Measurements from ENCODE around the gene RAB35.

Gene RAB35

DNA sequence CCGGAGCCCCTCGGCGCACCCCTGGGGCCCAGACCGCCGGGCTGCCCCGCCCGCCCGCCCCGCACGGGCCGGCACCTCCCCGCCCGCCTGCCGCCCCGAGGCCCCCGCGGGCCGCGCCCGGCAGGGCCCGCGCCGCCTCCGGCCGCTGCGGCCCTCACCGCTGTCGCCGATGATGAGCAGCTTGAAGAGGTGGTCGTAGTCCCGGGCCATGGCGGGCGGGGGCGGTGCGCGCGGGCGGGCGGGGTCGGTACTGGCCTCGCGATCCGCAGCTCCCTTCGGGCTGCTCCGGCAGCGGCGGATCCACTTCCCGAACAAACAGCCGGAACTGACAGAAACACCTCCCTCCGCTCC lies at the start of gene RAB35:
Gene RAB35 (minus strand): TSS at position 313 of the 351 bp plus-strand sequence. CDS start 103 bp downstream, at position 210.
- no peak for DNase-seq

DNA sequence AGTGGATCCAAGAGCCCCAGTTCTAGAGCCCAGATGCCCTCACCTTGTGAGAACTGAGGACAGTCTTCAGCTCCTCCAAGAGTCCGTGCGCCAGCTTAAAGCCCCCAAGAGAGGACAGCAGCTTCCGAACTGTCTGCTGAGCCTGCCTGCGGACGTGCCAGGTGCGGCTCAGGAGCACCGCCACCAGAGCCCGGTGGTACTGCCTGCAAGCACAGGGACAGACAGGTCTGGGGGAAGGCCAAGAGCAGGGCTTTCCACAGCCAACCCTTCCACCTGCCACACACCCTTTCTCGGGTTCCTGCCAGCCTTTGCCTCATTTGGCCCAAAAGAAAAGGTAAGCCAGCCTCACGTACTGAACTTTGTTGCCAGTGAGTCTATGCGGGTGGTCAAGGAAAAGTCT lies 47.7 kb upstream of the RAB35 start:
- DNase-seq = no peak

DNA sequence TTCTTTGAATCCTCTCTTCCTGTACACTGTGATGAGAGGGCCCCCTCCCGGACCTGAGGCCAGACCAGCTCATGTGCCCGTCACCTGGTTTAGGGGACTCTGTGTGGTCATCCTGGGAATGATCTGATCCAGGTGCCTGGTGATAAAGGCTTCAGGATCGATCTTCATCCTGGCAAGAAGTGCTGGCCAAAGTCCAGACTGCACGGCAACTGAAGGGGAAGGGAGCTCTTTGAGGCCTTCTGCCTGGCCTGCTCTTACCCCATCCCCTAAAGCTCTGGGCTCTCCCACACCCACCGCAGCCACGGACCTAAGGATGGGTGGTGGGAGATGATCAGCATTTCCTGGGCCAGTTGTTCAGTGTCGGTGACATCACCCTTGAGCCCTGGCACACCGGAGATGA lies 46.2 kb upstream of the RAB35 start:
- DNase-seq = no peak

DNA sequence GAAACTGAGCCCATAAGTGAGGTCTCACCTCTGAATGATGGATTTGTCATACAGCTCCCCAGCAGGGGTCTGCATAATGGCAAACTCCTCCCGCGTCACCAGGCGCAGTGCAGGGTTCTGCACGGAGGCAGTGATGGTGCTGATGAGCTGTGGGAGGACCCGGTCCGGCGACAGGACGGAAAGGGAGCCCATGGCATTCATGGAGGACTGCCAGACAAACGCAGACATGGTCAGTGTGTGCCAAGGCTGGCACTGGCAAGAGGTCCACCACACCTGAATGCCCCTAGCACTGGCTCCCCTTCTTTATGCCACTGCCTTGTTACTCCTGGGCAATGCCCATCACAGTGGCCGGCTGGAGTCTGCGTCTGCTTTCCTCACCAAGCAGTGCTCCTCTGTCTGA lies 45.3 kb upstream of the RAB35 start:
- DNase-seq = no peak

DNA sequence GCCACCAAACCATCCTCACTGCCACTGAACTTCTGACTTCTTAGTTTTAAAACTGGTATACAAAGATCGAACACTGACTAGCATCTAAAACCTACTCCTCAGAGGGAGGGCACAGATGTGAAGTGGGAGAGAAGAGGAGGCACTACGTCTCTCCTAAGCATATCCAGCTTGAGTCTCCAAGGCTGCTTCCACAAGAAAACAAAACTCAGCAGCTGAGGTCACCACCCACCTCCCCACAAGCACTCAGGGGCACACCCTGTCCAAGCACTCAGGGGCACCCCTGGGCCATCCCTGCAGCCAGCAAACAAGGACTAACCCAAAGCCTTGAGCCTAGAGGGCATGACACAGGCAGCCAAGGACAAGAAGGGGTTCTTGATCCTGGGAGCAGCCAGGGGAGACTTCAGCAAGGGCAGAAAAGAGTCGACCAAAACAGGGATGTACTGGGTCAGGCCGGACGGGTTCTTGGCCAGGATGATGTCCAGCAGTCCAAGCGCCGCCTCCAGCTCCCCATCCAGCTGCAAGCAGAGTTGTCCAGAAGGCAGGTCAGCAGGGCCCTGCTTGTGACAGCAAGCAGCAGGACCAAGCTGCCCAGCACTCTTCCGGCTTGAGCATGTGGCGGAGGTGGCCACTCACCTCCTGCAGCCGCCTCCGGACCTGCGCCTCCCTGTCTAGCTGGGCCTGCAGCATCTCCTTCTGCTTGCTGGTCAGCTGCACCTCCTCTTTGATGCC lies 43.1 kb upstream of the RAB35 start:
- no peak for DNase-seq

DNA sequence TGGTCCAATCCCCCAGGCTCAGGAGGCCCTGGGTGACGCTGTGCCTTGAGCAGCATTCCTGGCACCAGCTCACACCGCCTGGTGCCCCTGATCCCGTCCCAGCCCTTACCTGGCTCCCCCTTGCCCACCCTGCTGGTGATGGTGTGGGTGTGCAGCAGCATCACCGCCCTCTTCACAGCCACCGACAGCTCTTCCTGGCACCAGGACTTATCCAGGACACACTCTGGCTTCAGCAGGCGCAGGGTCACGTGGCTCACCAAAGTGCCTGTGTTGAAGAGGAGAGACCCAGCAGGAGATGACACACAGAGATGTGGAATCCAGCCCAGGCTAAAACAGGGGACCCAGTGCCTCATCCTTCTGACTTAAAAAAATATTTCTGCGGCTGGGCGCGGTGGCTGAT lies 41.8 kb upstream of the RAB35 start:
- DNase-seq = no peak

DNA sequence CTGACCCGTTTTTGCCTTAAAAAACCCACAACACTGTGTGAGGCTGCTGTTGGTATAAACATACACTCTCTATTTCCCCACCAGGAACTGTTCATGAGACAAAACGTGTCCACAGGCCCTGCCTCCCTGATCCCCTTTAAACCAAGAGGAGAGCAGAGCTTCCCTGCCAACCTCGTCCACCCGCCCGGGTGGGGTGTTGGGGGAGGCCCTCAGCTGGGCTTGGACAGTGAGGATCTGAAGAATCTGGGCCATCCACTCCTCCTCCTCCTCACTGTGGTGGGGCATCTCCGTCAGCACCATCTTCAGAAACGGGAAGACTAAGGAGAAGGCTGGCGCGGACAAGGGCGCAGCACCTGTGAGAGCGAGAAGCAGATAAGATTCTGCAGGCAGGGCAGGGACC lies 41.1 kb upstream of the RAB35 start:
- no peak for DNase-seq

DNA sequence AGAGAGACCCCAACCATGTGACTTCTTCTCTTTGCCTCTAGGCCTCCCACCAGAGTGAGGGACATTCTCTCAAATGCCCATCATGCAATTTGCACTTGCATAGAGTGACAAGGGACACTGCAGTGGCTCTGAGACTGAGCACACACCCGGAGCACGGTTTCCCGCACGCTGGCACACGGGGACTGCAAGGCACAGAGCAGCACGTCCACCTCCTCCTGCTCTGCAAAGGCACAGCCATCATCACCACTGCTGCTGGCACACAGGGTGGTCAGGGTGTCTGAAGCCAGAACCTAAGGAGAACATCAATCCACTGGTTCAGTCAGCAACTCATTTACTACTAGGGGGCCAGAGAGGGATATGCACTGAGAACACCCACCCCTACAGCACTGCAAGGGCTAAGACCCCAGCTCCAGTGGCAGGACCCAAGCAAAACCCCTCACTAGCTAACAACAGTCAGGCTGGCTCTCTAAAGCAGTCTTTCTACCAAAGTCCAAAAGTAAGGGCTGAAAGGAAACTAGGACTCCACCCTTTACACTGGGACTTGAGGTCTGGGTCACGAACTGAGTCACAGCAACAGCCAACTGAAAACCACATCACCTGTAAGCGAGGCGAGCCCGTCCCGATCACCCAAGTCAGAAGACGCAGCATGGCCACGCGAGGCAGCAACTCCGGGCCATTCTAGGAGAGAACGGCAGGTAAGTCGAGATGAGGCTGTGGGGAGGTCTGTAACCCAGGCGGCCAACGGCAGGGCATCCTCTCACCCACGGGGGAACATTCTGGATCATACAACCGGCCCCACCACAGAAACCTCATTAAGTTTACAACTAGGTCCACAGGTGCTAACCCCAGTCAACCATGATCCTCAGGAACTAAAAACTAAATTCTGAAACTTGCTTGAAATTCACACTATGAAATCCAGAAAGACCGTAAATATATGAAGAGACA lies 40.0 kb upstream of the RAB35 start:
- DNase-seq = no peak

DNA sequence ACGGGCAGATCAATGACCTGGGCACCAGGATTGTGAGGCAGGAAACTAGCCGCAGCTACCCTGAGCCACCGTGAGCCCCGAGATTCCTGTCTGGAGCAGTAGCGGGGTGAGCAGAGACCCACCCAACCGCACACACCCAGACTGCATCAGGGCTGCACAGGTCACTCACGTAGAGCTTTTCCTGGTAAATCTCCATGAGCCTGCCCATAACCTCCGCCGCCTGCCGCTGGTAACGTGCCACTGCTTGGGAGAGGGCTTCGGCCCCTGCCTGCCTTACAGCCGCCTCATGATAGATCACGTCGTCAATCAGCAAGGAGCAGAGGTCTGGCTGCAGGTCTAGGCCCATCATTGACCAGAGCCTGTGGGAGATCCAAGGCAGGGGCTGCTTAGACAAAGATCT lies 38.5 kb upstream of the RAB35 start:
- no peak for DNase-seq

DNA sequence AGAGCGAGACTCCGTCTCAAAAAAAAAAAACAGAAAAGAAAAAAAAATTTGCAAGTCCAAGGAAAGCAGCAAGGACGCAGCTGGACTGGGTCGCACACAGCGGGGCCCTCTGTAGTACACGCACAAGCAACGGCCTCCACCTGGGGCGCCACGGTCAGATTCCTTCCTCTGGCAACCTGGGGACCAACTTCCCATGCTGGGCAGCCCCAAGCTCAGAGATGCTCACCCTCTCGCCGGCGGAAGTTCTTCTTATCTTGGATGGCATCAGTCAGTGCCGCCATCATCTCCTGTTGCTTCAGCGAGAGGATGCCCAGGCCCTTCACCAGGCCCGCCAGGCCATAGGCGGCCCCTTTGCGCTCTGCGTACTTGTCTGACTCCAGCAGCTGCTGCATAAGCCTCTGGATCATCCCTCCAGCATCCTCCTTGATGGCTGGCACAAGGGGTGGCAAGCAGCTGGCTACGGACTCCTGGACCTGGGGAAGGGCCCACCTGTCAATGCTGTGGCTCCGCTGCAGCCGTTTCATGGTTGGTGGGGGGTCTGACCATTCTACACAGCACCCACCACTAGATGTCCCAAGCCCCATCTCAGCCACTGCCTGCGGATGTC lies 34.5 kb upstream of the RAB35 start:
- DNase-seq = no peak

DNA sequence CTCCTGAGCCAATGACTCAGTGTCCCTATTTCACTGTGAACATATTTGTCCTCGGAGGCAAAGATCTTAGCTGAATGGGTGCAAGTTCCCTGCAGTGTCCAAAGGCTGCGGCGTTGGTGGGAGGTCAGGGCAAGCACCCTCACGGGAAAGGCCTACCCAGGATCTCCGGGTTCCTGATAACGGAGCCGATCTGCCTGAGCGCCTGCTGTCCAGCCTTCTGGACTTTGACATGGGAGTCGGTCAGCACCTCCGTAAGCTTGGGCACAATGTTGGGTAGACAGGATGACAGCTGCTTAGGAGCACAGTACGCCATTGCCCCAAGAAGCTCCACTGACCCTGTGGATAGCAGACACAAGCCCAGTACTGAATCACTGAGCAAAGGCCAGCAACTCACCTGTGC lies 31.5 kb upstream of the RAB35 start:
- DNase-seq = no peak

DNA sequence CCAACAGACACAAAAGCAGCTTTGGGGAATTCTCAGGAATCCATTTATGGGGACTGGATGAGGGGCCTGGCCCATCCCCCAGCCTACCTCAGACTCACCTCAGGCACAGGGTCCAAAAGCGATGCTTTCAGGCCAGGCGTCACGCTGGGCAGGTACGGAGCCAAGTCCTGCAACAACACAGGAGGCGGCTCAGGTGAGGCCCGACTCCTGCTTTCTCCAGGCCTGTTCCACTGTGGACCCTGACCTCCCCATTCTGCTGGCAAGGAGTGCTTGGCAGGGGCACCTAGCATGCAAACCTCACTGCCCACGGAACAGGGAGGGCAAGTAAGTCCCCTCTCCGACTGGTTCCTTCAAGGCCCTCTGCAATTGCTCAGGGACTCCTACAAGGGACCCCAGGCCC lies 28.6 kb upstream of the RAB35 start:
- no peak for DNase-seq

DNA sequence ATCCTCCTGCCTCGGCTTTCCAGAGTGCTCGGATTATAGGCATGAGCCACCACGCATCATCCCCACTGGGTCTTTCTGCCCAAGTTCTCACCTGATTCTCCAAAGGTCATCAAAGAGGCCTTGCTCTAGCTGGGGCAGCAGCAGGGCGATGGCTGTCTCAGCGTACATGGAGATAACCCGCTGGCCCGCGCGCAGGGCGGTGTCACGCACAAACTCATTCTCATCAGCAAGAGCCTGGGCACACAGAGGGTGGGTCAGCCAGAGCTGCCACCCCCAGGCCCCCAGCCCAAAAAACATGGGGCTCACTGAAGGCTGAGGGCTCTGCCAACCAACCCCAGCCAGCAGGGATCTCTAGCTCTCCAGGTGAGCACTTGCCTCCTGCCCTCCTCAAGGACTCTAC lies 27.7 kb upstream of the RAB35 start:
- DNase-seq = no peak

DNA sequence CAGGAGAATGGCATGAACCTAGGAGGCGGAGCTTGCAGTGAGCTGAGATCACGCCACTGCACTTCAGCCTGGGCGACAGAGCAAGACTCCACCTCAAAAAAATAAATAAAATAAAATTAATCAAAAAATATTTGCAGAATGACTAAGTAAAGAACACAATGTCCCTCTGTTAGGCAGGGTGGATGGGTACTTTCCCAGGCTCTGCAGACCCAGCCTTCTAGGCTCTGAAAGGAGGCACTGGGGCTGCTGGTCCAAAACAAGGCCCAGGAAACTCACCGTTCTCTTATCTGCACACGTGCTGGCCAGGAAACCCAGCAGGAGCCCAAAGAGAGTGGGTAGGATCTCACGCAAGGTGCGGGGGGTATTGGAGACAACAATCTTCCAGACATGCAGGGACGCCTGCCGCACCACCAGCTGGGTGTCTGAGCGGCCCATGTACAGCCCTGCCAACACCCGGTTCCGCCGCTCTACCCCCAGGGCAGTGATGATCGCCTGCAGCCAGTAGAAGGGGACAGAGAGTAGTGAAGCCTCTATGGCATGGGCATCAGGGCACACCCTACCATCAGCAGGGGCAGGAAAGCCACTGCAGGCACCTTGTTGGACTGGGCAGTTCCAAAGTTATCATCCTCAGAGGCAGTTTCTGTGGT lies 25.8 kb upstream of the RAB35 start:
- DNase-seq = no peak

DNA sequence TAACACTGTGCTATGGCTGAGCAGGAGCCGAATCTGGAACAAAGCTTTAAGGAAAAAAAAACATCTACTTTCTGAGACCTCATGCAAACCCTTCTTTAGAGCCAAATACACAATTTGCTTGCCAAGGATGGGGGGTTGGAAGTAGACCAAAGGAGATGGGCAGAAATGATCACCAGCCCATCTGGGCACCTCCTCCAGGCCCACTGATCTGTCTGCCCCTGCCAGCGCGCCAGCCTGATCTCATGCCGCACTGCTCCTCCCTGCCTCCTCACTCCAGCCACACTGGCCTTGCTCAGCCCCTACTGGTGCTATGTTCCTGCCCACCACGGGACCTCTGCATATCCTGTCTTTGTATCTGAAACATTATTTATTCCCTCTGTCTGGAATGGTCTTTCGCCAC lies 24.8 kb upstream of the RAB35 start:
- DNase-seq = no peak

DNA sequence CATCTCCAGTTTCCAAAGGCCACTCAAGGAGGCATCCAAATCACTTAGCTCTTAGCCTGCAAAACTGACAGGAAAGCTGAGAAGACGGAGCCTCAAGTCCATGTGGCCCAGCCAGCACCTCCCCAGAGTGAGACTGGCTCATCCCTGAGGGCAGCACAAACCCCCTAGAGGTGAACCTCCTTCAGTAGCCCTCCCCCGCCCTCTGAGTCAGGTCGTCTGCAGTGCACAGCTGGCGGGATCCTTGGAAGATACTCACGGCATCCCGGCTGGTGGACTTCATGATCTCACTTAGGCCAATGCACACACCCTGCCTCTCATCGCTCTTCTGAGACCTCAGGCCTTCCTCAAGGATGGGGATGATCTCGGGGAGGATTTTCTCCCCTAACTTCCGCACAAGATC lies 24.1 kb upstream of the RAB35 start:
- DNase-seq = no peak

DNA sequence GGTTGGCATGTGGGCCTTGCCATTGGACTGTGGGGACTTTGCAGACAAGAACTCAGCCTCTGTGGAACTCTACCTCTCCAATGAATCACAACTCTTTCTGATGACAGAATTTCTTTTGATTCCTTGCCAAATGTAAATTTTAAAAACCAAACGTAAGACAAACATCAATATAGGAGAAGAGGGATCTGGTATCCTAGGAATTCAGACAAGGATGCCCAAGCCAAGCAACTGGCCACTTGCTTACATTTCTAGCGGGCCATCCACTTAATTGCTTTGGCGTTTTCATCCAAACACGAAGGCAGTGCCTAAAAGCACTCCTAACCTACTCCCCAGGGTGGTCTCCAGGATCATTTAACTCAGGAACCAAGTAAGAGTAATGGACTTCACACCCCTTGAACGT lies 23.4 kb upstream of the RAB35 start:
- DNase-seq = no peak

DNA sequence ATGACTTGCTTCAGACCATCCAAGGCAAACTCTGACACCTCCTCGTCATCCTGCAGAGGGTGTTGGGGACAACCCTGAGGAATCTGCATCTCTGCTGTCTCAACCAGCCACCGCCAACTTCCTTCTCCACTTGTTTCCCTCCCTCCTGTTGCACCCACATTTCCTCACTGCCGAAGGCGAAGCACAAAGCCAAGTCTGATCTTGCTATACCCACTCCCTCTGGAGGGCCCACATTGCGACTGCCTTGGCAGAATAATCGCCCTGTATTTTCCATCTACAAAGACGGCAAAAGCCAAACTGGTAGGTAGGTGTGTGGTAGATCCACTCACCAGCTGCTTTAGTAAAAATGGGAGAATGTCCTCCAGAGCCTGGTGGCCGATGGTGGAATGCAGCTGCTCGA lies 21.8 kb upstream of the RAB35 start:
- no peak for DNase-seq

DNA sequence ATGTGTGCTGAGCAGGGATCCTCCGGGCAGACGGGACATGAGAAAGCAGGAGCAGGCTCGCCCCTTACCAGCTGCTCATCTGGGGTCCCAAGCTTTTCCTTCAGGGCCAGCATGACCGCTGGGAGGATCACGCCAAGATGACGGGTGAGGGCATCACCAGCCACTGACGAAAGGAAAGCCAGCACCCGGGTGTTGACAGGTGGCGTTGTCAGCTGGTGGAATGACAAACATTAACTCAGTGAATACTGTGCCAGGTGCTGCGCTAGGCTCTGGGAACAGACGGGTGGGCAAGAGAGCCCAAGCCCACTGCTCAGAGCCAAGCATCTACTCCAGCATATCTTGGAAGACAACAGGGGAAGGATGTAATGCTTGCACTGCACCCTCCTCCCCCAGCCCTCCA lies 21.3 kb upstream of the RAB35 start:
- no peak for DNase-seq

DNA sequence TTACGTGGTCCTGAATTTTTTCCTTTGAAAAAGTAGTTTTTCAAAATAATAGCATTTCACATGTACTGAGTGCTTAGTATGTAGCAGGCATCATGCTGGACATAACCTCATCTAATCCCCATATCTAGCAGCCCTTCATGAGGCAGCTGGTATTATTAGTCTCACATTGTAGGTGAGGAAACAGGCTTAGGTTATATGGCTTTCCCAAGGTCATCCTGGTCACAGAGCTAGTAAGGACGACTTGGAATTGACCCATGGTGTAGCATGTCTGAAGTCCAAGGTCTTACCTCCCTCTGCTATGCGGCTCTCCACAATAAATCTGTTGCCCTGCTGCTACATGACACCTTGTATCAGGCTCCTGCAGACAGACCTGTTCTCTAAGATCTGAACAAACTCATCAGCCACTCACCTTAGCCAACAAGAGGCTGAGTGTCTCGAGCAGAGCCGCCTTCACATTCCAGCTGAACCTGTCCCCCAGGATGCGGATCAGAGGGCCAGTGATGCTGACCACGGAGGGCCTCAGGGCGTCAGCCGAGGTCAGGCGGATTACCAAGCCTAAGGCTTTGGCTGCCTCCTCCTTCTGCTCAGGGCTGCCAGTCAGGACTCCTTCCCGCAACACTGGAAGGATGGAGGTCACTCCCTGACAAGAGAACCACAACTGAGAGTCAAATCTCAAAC lies 19.7 kb upstream of the RAB35 start:
- DNase-seq = no peak

DNA sequence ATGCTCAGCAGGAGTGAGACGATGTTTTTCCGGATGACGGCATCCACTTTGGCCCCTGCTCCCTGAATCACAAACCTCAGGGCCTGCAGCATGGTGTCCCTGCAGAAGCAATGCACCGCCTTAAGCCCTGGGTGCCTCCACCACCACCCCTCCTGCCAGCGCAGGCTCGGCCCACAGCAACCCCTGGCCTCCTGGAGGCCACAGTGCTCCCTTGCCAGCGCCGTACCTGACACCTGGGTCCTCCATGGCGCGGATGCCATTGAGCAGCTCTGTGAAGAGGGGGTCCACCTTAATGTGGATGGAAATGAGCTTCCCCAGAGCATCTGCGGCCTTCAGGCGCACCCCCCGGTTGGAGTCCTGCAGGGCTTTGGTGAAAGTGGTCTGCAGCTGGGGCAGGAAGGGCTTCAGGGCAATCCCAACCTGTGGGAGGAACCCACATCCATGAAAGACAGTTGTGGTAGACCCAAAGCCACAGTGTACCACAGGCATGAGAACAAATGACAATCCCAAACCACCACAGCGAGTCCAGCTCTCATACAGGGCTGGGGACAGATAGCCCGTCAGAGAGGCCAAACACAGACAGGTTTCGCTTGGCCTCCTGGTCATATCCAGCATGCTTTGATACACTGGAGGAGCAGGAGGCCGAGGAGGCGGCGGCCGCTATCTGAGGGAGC lies 17.9 kb upstream of the RAB35 start:
- DNase-seq = no peak

DNA sequence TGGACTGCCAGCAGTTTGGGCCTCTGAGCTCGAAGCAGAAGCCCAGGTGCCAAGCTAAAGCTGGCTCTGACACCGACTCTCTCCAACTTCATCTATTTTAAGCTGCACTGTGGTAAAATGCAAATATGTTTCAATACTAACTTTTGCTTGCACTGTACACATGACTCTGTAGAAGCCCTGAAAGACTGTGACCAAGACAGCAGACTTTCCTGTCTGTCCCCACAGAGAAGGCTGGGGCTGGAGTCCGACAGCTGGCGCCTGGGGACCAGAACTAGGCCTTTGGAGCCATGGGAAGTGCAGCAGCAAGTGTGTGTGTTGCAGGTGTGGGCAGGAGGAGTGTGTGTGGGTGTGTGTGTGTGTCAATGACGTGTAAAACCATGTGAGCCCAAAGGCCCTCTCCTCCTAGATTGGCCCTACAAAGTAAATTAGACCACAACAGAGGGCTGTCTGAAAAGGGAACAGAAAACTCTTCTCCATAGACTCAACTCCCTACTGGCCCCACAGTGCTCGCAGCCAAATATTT lies 16.4 kb upstream of the RAB35 start:
- DNase-seq = no peak

All from SIG-M5 (cell line).